KOPT-K1 (cell line): ENCODE data around the gene TCF4.

Source experiments
- H3K27ac ChIP-seq: fragments of 200-600 bp; sonication (generic); 2 replicates; pipeline ENCODE4 v1.5.1; 2016; ENCODE audit warnings: antibody characterized with exemption, mild to moderate bottlenecking, low read depth, low read length; ENCODE audit not compliant: poor library complexity, severe bottlenecking
- H3K36me3 ChIP-seq: fragments of 200-600 bp; sonication (generic); 2 replicates; pipeline ENCODE4 v1.5.1; 2017; ENCODE audit warnings: antibody characterized with exemption, mild to moderate bottlenecking, low read length, moderate library complexity; ENCODE audit not compliant: insufficient read depth
- H3K9me3 ChIP-seq: fragments of 200-600 bp; sonication (generic); 2 replicates; pipeline ENCODE4 v1.5.1; 2017; ENCODE audit warnings: antibody characterized with exemption, low read length, mild to moderate bottlenecking; ENCODE audit not compliant: insufficient read depth, poor library complexity, severe bottlenecking

TCF4 gene

GRCh38 chr18:55509631-55510324, 78.2 kb downstream of the TCF4 start:
- Histone ChIP-seq H3K9me3 (no peaks in the 10 kb centered on the region), H3K36me3 (no peaks in the 10 kb centered on the region), H3K27ac (no peak overlapping the region)

- Histone ChIP-seq H3K9me3 (no peaks in the 10 kb centered on the region), H3K36me3 (no peaks in the 10 kb centered on the region), H3K27ac (no peak overlapping the region)
Observed at GRCh38 chr18:55508651-55509050, 79.3 kb downstream of the TCF4 start.

GRCh38 chr18:55506074-55506473, 81.9 kb downstream of the TCF4 start:
- Histone ChIP-seq H3K36me3 (no peaks in the 10 kb centered on the region), H3K27ac (no peak overlapping the region), H3K9me3 (no peaks in the 10 kb centered on the region)

GRCh38 chr18:55504808-55505207, 83.2 kb downstream of the TCF4 start:
- no peak overlapping the region for H3K27ac ChIP-seq
- H3K9me3 ChIP-seq = no peaks in the 10 kb centered on the region
- no peaks in the 10 kb centered on the region for H3K36me3 ChIP-seq

GRCh38 chr18:55503167-55503820, 84.7 kb downstream of the TCF4 start:
- Histone ChIP-seq H3K9me3 (no peaks in the 10 kb centered on the region), H3K36me3 (no peaks in the 10 kb centered on the region), H3K27ac (no peak overlapping the region)

GRCh38 chr18:55501982-55502710, 85.8 kb downstream of the TCF4 start:
- no peaks in the 10 kb centered on the region for H3K9me3 ChIP-seq
- no peaks in the 10 kb centered on the region for H3K36me3 ChIP-seq
- H3K27ac ChIP-seq = no peak overlapping the region

GRCh38 chr18:55501579-55501978, 86.4 kb downstream of the TCF4 start:
- Histone ChIP-seq H3K9me3 (no peaks in the 10 kb centered on the region), H3K27ac (no peak overlapping the region), H3K36me3 (no peaks in the 10 kb centered on the region)

- Histone ChIP-seq H3K9me3 (no peaks in the 10 kb centered on the region), H3K27ac (no peak overlapping the region), H3K36me3 (no peaks in the 10 kb centered on the region)
Observed at GRCh38 chr18:55500316-55501086, 87.5 kb downstream of the TCF4 start.

- no peaks in the 10 kb centered on the region for H3K36me3 ChIP-seq
- no peaks in the 10 kb centered on the region for H3K9me3 ChIP-seq
- H3K27ac ChIP-seq = no peak overlapping the region
Observed at GRCh38 chr18:55499526-55499925, 88.5 kb downstream of the TCF4 start.

- no peaks in the 10 kb centered on the region for H3K9me3 ChIP-seq
- no peaks in the 10 kb centered on the region for H3K36me3 ChIP-seq
- H3K27ac ChIP-seq = no peak overlapping the region
Observed at GRCh38 chr18:55497825-55498403, 90.1 kb downstream of the TCF4 start.

GRCh38 chr18:55494899-55495298, 93.1 kb downstream of the TCF4 start:
- no peaks in the 10 kb centered on the region for H3K36me3 ChIP-seq
- no peak overlapping the region for H3K27ac ChIP-seq
- H3K9me3 ChIP-seq = no peaks in the 10 kb centered on the region

- H3K36me3 ChIP-seq = no peaks in the 10 kb centered on the region
- no peaks in the 10 kb centered on the region for H3K9me3 ChIP-seq
- H3K27ac ChIP-seq = no peak overlapping the region
Observed at GRCh38 chr18:55494441-55494840, 93.6 kb downstream of the TCF4 start.

GRCh38 chr18:55491616-55492015, 96.4 kb downstream of the TCF4 start:
- no peak overlapping the region for H3K27ac ChIP-seq
- H3K36me3 ChIP-seq = no peaks in the 10 kb centered on the region
- H3K9me3 ChIP-seq = no peaks in the 10 kb centered on the region

- Histone ChIP-seq H3K9me3 (no peaks in the 10 kb centered on the region), H3K36me3 (no peaks in the 10 kb centered on the region), H3K27ac (no peak overlapping the region)
Observed at GRCh38 chr18:55489034-55489986, 98.7 kb downstream of the TCF4 start.
